GM12873 (cell line): Measurements from ENCODE around the gene NDST1.

ENCODE experiments used
- TF ChIP-seq, protein P1 (sequence below): IDR thresholded peaks from 2 replicates; pipeline ENCODE4 v1.5.1; 2012; ENCODE audit warnings: low read depth, mild to moderate bottlenecking, moderate library complexity, low read length, control low read depth; ENCODE audit not compliant: insufficient read depth; ENCODE audit errors: missing control alignments

The NDST1 gene

DNA sequence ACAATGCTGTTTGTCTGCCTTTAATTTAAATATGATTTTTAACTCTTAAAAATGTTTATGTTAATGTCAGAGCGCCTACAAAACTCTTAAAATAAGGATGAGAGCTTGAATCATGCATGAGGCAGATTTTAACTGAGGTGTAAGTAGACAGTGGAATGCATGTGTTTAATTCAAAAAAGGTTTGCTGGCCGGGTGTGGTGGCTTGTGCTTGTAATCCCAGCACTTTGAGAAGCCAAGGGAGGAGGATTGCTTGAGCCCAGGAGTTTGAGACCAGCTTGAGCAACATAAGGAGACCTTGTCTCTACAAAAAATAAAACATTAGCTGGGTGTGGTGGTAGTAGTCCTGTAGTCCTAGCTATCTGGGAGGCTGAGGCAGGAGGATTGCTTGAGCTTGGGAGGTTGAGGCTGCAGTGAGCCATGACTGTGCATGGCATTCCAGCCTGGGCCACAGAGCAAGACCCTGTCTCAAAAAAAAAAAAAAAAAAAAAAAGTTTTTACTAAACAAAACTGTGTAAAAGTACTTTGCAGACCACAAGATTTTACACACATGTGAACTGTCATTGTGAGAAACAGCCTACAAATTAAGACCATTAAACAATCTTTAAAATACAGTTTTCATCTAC, 21.1 kb downstream of the NDST1 start:
- TF ChIP-seq, protein P1, sequence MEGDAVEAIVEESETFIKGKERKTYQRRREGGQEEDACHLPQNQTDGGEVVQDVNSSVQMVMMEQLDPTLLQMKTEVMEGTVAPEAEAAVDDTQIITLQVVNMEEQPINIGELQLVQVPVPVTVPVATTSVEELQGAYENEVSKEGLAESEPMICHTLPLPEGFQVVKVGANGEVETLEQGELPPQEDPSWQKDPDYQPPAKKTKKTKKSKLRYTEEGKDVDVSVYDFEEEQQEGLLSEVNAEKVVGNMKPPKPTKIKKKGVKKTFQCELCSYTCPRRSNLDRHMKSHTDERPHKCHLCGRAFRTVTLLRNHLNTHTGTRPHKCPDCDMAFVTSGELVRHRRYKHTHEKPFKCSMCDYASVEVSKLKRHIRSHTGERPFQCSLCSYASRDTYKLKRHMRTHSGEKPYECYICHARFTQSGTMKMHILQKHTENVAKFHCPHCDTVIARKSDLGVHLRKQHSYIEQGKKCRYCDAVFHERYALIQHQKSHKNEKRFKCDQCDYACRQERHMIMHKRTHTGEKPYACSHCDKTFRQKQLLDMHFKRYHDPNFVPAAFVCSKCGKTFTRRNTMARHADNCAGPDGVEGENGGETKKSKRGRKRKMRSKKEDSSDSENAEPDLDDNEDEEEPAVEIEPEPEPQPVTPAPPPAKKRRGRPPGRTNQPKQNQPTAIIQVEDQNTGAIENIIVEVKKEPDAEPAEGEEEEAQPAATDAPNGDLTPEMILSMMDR: no peak

DNA sequence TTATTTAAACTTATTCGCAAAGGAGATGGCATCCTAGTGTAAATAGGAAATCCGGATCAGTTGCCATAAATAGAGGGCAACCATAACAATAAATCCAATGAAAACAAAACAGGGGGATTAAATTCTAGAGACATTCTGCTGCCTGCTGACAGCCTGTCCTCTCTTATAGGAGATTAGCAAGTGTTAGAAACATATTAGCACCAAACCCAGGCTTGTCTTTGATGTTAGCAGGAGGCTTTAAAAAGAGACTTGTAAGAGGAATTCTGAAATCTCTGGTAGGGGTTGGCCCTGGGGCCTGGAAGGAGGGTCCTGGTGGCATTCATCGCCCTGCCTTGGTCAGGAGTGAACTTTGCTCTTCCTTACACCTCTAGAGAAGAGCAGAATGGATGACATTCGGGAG, 21.6 kb downstream of the NDST1 start:
- TF ChIP-seq, protein P1: no peak

DNA sequence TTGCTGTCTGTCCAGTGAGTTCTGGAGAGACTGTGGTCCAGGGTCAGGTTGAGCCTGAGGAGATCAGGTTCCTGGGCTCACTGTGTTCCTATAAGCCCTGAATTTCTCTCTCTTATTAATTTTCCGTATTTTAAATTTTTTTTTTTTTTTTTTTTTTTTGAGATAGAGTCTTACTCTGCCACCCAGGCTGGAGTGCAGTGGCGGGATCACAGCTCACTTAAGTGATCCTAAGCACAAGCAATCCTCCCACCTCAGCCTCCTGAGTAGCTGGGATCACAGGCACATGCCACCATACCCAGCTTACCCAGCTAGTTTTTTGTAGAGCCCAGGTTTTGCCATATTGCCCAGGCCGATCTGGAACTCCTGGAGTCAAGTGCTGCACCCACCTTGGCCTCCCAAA, 22.5 kb downstream of the NDST1 start:
- TF ChIP-seq, protein P1: no peak

DNA sequence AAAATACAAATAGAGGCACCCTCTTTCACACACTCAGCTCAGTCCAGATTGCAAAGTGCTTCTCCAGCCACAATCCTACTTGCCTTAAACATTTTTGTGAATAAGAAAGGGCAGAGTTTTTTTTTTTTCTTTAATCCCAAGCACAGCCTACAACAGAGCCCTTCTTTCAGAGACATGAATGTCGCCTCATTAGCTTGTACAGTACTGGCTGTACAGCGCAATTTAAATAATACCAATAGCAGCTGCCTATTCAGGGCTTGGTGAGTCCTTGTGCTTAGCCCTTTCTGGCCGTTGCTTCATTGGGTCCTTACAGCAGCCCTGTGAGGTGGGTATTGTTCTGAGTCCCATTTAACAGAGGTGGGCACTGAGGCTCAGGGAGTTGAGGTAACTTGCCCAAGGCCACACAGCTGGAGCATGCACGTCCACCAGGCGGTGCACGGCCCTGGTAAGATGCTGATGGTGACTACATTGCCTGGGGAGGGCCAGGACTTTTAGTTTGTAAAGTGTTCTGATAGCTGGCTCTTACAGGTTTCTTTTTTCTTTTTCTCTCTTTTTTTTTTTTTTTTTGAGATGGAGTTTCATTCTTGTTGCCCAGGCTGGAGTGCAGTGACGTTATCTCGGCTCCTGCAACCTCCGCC, 23.1 kb downstream of the NDST1 start:
- TF ChIP-seq, protein P1: no peak

DNA sequence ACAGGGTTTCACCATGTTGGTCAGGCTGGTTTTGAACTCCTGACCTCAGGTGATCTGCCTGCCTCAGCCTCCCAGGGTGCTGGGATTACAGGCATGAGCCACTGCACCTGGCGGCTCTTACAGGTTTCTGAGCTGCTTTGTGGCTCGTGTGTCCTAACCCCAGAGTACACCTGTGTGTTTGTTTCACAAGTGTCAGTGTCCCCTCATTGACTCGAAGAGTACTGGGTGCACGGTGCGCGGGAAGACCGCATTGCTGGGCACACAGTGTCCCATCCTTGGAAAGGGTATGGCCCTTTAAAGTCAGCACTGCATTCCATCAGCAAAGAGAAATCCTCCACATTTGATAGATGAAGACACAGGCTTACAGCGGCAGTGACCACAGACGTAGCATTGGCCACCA, 23.8 kb downstream of the NDST1 start:
- TF ChIP-seq, protein P1: no peak

DNA sequence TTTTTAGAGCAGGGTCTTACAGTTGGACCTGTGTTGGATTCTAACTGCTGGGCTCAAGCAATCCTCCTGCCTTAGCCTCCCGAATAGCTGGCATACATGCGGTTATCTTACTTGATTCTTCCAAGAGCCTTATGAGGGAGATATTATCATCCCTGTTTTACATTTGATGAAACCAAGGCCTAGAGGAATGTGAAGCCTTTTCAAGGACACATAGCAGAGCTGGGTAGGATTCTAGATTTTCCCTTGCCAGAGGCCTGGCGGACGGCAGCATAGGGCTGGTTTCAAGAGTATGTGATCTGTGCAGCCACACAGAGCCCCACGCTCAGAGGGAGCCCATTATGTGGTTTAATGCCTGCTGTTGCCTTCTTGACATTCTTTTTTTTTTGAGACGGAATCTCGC, 24.2 kb downstream of the NDST1 start:
- TF ChIP-seq, protein P1: no peak

DNA sequence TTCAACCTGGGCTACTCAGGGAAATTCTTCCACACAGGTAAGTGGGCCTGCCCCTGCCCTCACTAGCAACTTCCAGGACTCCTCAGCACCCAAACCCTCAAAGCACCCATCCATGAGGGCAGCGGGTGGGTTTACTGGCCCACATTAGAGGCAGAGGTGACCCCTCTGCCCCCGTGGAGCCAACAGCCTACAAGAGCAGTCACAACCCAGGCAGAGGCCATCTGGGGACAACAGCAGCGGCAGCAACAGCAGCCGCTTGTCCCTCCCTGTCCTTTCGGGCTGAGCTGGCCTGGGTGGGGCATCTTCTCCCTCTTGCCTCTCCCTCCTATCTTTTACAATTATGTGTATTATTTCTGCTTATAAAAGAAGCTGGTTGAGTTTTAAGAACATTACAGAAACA, 25.1 kb downstream of the NDST1 start:
- TF ChIP-seq, protein P1: no peak
